Measurements from ENCODE around the gene PCSK7. TPM values are rescaled to one million over a fixed set of nuclear protein-coding genes. Genes with fewer than 3 reads are reported as not detected.

The PCSK7 gene
- total RNA-seq, 1 donor from 2014 or later: 50.2 TPM

DNA sequence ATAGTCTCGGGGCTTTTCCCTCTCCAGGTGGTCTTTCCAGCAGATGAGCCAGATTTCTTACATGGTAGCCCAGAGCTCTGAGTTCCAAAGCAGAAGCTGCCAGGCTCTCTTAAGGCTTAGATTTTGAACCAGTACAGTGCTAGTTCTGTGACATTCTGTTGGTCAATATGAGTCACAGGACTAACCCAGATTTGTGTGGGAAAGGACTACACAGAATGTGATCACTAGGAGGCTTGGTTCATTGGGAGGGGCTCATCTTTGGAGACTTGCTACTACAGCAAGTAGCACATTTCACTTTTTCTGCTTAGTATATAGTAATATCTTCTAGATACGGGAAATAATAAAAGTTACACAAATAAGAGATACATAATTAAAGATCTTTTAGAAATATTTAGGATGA lies 24.7 kb upstream of the PCSK7 start:
- H3K27ac ChIP-seq: no peak overlapping the region
- TF ChIP-seq, protein P1, sequence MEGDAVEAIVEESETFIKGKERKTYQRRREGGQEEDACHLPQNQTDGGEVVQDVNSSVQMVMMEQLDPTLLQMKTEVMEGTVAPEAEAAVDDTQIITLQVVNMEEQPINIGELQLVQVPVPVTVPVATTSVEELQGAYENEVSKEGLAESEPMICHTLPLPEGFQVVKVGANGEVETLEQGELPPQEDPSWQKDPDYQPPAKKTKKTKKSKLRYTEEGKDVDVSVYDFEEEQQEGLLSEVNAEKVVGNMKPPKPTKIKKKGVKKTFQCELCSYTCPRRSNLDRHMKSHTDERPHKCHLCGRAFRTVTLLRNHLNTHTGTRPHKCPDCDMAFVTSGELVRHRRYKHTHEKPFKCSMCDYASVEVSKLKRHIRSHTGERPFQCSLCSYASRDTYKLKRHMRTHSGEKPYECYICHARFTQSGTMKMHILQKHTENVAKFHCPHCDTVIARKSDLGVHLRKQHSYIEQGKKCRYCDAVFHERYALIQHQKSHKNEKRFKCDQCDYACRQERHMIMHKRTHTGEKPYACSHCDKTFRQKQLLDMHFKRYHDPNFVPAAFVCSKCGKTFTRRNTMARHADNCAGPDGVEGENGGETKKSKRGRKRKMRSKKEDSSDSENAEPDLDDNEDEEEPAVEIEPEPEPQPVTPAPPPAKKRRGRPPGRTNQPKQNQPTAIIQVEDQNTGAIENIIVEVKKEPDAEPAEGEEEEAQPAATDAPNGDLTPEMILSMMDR (IDR thresholded peaks at IDR 0.05): no peak
- peaks cover 37% of the 10 kb centered on the region for H3K36me3 ChIP-seq
- H3K4me3 ChIP-seq: no peak overlapping the region
- H3K27me3 ChIP-seq (ENCODE audit: low read depth): no peaks in the 10 kb centered on the region
- no peak for ATAC-seq
- intact Hi-C loops (cut with DNase I): no loop called here
- no peaks in the 10 kb centered on the region for H3K9me3 ChIP-seq
- no peak for DNase-seq
- H3K4me1 ChIP-seq: no peaks in the 10 kb centered on the region

DNA sequence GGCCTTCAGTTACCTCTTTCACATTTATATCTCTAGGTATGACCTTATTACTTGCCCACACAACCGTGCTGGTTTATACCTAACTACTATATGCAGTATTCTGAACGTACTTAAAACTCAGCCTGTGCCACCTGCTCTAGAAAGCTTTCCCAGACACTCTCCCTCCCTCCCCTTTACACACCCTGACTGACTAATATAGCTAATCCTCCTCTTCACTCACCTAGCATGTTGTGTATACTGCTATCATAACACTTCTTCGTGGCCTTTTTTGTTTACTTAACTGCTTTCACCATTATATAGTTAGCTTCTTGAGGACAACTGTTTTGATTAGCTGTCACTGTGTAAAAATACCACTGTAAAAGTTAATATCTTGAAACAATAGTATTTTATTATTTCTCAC lies 24.1 kb upstream of the PCSK7 start:
- Histone ChIP-seq H3K36me3 (peaks cover 31% of the 10 kb centered on the region), H3K9me3 (no peaks in the 10 kb centered on the region), H3K27me3 (ENCODE audit: low read depth) (no peaks in the 10 kb centered on the region), H3K27ac (no peak overlapping the region), H3K4me3 (no peak overlapping the region), H3K4me1 (no peaks in the 10 kb centered on the region)
- TF ChIP-seq, protein P1 (IDR thresholded peaks at IDR 0.05): no peak
- ATAC-seq: no peak
- intact Hi-C loops (cut with DNase I): no loop called here
- DNase-seq: no peak

DNA sequence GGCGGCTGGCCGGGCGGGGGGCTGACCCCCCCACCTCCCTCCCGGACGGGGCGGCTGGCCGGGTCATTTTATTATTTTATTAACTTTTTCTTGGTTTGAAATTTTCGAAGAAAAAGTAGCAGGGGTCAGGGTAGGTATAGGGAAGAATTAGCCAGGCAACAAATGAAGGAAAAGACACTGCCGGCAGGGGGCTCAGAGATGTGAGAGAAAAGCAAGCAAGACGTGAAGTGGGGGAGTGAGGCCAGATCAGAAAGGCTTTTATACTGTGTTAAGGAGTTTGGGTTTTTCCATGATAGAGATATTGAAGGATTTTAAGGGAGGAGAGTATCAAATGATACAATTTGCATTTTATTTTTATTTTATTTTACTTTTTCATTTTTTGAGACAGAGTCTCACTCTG lies 19.6 kb upstream of the PCSK7 start:
- Histone ChIP-seq H3K36me3 (peaks cover 65% of the 10 kb centered on the region), H3K27ac (no peak overlapping the region), H3K9me3 (no peaks in the 10 kb centered on the region), H3K4me1 (no peaks in the 10 kb centered on the region), H3K4me3 (no peak overlapping the region), H3K27me3 (ENCODE audit: low read depth) (no peaks in the 10 kb centered on the region)
- no peak for ATAC-seq
- TF ChIP-seq, protein P1 (IDR thresholded peaks at IDR 0.05): no peak
- intact Hi-C loops (cut with DNase I): no loop called here
- no peak for DNase-seq

DNA sequence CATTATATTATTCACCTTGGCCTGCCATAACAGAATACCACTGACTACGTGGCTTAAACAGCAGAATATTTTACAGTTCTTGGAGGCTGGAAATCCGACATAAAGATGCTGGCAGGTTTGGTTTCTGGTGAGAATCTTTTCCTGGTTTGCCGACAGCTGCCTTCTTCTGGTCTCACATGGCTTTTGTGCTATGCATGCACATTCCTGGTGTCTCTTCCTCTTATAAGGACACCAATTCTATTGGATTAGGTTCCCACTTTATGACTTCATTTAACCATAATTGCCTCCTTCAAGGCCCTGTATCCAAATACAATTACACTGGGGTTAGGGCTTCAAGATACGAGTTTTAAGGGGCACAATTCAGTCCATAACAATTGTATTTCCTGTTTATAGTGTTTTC lies 17.7 kb upstream of the PCSK7 start:
- ATAC-seq: no peak
- peaks cover 74% of the 10 kb centered on the region for H3K36me3 ChIP-seq
- intact Hi-C loops (cut with DNase I): no loop called here
- TF ChIP-seq, protein P1 (IDR thresholded peaks at IDR 0.05): no peak
- H3K27ac ChIP-seq: no peak overlapping the region
- DNase-seq: no peak
- no peaks in the 10 kb centered on the region for H3K27me3 ChIP-seq (ENCODE audit: low read depth)
- H3K9me3 ChIP-seq: no peaks in the 10 kb centered on the region
- no peaks in the 10 kb centered on the region for H3K4me1 ChIP-seq
- H3K4me3 ChIP-seq: no peak overlapping the region

DNA sequence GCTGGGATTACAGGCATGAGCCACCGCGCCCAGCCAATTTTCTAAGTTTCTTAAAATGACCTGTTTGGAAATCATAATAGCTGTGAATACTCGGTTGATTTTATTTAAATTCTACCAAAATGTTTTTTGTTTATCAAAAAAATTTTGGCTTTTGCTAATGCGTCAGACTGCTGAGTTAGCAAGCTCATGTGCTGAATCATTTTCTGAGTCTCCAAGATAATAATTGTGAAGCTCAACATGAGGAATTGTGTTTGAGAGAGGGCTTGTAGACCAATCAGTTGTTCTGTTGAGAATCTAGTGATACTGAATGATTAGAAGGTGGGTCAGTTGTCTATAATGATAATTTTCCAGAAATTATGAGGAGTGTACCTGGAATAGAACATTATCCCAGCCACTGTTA lies 16.5 kb upstream of the PCSK7 start:
- ATAC-seq (no peak), DNase-seq (no peak)
- TF ChIP-seq, protein P1 (IDR thresholded peaks at IDR 0.05): no peak
- H3K36me3 ChIP-seq: peaks cover 75% of the 10 kb centered on the region
- intact Hi-C loops (cut with DNase I): no loop called here
- no peak overlapping the region for H3K4me3 ChIP-seq
- H3K27ac ChIP-seq: no peak overlapping the region
- H3K4me1 ChIP-seq: no peaks in the 10 kb centered on the region
- H3K9me3 ChIP-seq: no peaks in the 10 kb centered on the region
- no peaks in the 10 kb centered on the region for H3K27me3 ChIP-seq (ENCODE audit: low read depth)

DNA sequence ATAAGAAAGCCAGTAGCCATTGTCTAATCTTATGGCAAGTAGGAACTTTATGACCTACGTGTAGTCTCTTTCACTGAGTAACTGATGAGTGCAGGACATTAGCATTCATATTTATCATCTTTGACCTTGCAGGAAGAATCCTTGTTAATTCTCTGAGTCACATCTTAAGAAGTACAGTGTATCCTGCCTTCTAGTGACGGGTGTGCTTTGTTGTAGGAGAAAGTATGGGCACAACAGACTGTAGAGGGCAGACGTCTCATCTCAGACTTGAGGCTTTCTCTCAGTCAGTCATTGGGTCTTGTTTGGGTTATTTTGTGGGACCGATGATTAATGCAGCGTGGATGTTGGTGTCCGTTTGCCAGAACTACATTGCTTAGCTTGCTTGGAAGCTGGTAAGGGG lies 7.4 kb upstream of the PCSK7 start:
- TF ChIP-seq, protein P1 (IDR thresholded peaks at IDR 0.05): no peak
- no peak for ATAC-seq
- Histone ChIP-seq H3K4me3 (no peak overlapping the region), H3K27me3 (ENCODE audit: low read depth) (no peaks in the 10 kb centered on the region), H3K9me3 (no peaks in the 10 kb centered on the region), H3K36me3 (peaks cover 56% of the 10 kb centered on the region), H3K4me1 (peaks cover 2% of the 10 kb centered on the region), H3K27ac (no peak overlapping the region)
- intact Hi-C loops (cut with DNase I): no loop called here
- DNase-seq: no peak

Data from lower lobe of right lung (tissue), 2 donors.